T-helper 9 cell (primary cell): ENCODE results near the gene EML5.

Experiments
- DNase-seq: peaks from one replicate; pipeline ENCODE4 v3.0.0-alpha.2; 2020

The EML5 gene

DNA sequence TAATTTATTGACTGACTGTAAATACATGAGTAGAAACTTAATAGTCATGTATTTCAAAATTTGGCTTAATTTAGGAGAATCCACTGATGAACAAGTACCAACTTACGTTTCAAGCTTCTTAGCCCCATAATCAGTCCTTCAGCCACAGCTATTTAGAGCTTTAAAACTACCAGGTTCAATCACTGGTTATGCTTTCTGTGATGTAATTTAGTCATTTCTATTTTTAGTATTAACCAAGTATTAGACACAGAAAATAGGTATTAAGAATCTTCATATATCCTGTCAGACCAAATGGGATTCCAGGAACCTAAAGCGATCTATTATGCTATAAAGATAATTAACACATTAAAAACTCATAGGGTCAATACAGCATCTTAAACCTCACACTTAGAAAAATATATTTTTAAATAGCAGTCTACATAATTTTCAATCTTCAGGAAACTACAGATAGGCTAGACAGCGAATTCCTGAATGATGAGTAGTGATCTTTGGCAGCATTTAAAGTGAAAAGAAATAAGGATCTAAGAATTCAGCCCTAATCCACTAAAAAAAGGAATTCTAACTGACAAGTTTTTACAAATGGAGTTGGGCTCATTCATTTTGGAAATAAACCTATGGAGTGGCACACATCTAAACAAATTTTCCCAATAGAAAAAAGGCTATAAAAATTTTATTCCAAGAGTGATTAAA, 178.4 kb downstream of the EML5 start:
- no peak for DNase-seq

DNA sequence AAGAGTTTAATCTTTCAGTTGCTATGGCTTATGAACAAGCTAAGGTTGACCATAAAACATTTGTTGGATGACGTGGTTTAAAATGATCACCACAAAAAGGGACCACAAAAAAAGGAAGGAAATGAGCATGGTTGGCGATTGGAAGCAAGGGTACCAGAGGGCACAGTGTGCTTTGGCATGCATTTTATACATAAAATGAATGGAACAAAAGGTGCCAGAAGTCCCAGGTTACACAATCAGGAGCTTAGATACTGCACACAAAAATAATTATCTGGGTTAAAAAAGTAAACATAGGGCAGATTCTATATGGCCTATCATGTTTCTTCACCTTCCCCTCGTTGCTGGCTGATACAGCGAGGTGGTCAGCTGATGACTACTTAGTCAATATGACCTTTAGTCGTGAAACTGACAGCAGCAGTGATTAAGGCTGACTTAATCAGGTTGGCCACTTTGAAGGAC, 179.2 kb downstream of the EML5 start:
- no peak for DNase-seq

DNA sequence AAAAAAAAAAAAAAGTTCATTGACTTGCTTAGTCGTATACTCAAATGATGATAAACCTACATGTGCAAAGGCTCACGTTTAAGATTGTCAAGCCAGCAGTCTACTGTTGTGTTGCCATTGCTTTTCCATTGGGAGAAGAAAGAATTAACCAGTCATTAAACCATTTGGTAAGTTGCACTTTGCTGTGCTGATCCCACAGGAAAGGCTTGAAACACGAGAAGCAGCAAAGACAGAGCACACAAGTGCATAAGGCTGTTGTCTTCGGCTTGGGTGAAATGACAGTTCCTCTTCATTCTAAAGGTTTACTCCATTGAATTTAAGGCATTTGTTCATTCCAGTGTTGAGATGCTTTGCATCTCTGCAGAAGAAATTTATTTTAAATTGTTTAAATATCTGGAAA, 179.8 kb downstream of the EML5 start:
- DNase-seq = no peak

DNA sequence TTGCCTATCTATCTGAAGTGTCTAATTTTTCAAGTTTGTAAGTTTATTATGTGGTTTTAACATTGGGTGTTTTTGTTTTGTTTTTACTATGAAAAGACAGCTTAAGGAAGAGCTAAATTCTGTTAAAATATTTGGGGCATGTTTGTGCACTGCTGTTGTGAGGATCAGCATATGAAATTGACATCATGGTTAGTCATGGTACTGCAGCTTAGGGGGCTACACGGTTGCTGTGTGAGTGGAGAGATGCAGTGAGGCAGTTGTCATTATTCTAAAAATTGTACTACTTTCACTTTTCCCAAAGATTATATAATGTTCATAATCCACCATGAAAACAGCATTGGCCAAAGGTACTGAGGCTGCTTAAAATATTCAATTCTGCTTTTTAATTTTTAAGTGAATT, 180.9 kb downstream of the EML5 start:
- DNase-seq = no peak

DNA sequence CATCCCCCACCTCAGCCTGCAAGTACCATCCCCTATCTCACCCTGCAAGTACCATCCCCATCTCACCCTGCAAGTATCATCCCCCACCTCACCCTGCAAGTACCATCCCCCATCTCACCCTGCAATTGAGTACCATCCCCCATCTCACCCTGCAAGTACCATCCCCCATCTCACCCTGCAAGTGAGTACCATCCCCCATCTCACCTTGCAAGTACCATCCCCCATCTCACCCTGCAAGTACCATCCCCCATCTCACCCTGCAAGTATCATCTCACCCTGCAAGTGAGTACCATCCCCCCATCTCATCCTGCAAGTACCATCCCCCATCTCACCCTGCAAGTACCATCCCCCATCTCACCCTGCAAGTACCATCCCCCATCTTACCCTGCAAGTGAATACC, 184.9 kb downstream of the EML5 start:
- DNase-seq = no peak

DNA sequence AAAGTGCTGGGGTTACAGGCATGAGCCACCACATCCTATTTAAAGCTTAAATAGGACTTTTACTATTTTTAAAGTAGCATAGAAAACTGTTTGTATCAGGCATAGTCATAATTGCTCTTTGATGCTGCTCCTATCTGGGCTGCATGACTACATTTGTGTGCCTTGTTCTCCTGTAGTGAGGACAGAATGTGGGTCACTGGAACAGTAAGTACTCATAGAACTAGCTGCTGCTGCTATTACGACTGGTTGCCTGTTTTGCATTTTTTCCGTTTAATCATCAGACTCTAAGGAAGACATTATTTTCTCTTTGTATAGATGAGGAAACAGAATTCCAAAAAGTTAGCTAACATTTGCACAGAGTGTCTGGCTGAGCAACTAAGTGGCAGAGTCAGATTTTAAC, 187.2 kb downstream of the EML5 start:
- DNase-seq = no peak

DNA sequence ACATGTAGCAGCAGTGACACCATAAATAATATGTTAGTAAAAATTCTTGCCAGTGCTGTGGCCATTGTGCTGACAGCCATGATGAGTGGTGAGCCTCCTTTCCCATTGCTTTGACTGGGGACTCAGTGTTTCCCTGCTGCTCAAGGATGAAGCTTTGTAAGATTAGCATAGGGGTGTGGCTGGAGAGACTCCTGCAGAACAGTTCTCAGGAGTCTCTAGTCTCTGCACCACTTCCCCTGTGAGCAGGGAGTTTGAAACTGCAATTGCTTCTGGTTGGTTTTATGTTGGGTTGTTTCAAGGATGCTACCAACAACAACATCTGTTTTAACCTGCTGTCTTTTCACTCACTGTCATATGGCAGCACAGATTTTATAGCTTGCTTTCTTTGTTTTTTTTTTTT, 188.5 kb downstream of the EML5 start:
- DNase-seq = no peak

DNA sequence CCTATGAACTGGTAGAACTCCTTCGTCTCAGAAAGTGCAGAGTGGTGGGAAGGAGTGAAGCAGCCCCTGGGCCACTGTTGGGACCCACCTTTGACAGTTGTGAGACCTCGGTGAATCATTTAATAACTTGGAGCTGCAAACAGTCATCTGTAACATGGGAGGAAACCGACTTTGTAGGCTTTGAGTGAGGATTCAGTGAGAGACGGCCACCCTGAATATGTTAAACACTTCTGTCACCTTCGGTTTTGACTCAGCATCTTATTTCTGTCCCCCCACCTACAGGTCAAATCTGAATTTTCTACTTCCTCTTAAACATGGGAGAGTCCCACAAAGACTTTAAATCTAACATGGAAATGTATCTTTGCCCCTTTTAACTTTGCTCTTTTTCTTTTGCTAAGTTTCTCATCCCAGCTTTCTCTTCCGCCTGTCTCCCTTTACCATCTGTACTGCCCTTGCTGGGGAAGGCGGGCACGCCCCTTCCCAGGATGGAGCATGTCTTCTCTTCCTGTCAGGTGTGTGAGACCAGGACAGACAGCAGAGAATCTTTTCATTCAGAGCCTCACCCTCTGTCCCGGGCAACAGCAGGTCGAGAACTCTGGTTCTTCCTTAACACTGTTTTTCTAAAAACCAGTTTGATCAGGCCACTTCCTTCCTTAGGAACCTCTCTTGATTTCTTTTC, 192.9 kb downstream of the EML5 start:
- DNase-seq = no peak

DNA sequence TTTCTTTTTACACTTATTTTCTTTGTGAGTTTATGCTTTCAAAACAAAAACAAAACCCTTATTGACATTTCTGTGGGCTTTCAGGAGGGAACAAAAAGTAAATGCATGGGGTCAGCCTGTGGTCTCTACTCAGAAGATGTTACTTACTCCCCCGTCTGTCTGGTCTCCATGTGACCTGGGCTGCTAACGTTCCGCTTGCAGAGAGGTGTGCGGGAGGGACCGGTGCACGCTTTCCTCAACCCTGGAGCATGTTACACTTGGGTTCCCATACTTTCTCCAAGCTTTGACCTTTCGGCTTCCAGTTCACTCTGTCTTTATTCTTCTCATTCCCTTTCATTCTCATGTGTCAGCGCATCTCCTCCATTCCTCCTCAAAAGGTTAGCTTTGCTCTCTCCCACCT, 193.4 kb downstream of the EML5 start:
- no peak for DNase-seq

DNA sequence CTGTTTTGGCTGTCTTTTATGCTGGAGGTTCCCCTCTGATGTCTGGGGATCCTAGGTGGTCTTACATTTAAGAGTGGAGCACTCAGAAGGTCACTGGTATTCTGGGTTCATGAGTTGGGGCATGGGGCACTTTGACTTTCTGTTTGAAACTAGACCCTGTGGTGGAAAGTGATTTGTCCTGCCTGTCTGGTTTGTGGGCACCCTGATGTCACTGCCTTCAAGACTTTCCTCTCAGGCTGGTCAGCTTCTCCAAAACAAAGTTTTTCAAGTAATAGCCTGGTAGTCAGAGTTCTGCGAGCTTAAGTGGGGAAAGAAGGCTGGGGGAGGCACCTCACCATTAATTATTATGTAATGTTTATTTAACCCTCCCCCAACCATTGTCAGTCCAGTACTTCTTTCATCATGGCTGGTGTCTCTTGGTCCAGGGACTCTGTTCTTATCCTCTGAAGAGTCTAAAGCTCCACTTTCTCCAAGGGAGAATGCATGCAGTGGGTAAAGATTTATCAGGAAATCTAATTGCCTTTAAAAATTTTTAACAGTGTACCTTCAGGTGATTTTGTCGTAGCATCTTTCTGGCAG, 194.6 kb downstream of the EML5 start:
- DNase-seq = no peak

DNA sequence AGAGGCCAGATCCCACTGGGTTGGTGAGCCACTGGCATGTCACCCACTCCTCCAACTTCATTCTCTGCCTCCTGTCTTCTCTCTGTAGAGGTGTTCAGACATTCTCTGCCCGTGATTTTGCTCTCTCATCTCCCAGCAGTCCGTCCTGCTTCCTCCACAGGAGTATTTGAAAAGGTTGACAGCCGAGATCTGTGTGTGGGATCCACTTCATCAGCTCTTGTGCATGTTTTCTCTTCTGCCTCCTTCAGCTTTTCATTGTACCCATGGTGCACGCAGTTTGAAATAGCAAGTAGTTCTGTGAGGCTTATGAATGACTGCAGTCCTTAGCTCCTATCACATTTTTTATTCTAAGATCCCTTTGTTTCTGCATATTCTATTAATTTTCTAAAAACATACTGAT, 195.2 kb downstream of the EML5 start:
- no peak for DNase-seq

DNA sequence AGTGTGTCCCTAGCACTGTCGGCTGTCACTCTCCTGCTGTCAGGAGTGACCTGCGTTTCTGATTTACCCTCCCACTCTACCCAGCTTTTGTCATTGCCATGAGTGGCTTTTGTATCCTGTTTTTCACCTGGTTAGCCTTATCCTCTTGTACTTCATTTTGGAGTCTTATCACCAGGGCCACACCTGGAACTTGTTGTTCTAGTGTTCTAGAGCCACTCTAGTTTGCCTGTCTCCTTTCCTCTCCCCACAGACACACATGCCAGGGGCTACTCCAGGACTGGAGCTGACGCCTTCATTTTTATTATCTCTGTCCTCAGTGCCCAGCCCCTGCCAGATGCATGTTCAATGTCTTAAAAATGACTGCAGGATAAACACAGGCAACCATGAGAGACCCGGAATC, 195.7 kb downstream of the EML5 start:
- no peak for DNase-seq

DNA sequence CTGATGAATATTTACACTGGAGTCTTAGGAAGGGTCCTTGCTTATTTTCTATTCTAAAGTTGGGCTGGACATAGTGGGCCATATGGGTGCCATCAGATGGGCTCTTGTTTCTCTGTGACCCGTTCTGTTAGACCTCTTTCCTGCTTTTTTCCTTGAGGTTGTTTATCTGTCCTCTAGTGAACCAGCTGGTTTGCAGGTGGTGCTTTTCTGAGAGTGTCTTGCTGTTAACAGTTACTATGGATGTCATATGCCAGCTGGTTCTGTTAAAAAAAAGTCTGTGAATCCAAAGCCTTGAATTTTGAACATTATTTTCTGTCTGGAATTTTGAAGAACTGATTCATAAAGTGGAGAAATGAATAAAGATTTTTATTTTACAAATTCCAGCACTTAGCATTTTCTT, 200.7 kb downstream of the EML5 start:
- no peak for DNase-seq

DNA sequence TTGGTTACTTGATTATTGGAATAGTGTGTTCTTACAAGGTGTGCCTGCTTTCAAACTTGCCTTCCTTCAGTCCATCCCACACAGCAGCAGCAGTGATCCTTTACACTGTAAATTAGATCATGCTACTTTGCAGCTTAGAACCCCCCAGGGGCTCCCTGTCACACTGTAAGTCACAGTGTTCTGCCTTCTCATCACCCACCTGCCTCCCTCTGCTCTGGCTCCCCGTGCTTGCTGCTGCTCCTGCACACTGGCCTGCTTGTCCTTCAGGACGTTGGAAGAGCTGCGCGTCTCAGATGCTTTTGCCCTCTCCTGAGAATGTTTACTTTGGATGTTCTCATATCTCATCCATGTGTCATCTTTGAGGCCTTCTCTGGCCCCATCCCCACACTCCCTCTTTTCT, 202.6 kb downstream of the EML5 start:
- DNase-seq = no peak

DNA sequence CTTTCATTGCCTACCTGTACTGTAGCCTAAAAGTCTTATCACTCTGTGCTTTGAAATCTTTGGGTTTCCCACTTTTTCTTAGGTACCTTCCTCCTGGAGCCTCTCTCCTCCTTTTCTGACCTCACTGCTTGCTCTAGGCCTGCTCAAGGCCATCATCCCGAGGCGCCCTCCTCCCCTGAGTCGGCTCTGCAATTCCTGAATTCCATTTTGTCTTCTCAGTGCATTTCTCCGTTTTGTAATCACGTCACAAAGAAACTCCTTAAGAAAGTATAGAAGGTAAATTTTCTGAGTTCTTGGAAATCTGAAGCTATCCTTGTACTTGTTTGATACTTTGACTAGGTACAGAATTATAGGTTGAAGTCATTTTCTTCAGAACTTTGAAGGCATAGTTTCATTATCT, 204.7 kb downstream of the EML5 start:
- no peak for DNase-seq

DNA sequence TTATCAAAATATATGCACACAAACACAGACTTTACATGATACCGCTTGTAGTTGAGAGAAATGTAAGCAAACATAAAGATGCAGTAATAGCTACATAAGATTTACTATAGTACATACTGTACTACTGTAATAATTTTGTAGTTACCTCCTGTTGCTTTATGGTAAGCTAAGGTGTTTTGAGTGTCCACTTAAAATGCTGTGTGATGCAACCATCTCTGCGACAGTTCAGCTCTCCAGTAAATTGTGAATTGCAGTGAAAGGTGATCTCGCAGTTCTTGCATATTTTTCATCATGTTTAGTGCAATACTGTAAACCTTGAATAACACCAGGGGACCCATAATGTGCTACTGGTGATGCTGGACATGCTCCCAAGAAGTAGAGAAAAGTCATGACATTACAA, 208.3 kb downstream of the EML5 start:
- DNase-seq = no peak

DNA sequence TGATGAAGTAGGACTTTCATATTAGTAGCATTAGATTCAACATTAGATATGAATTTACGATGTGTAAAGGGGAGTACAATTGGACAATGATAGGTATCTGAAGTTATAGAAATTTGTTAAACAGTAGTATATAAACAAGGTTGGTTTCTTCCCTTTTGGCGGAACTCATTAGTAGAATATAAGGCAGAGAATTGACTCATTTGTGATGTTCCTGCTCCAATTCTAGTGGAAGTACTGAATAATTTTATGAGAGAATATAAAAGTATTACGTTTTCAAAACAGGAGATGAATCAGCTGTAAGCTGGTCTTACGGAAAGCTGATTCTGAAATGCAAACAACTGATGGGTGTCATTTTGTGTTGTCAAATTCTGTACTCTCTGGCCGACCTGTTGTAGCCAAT, 216.5 kb downstream of the EML5 start:
- DNase-seq = no peak

DNA sequence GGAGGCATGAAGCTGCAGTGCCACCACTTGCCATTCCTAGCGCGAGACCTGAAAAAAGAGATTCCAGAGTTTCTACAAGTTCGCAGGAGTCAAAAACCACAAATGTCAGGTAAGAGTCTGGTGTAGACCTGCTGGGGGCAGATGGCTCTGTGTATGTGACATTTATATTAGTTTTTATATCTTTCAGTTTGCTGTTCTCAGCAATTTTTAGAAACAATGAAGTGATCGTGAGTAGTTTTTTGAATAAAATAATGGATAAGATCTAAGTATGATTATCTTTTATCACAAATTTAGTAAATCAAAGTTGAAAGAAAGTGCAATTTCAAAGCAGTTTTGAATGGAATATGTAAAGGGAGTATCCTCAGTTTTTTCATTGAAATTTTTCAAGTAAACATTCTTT, 220.6 kb downstream of the EML5 start:
- DNase-seq = no peak

DNA sequence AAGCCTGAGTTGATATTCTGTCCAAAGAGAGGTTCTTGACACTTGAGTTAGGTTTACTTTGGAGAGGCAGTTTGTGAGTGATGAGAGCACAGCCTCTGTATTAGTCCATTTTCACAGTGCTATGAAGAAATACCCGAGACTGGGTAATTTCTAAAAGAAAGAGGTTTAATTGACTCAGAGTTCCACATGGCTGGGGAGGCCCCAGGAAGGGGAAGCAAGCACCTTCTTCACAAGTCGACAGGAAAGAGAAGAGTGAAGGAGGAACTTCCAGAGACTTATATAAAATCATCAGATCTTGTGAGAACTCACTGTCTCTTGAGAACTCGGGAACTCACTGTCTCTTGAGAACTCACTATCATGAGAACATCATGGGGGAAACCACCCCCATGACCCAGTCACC, 224.6 kb downstream of the EML5 start:
- no peak for DNase-seq

DNA sequence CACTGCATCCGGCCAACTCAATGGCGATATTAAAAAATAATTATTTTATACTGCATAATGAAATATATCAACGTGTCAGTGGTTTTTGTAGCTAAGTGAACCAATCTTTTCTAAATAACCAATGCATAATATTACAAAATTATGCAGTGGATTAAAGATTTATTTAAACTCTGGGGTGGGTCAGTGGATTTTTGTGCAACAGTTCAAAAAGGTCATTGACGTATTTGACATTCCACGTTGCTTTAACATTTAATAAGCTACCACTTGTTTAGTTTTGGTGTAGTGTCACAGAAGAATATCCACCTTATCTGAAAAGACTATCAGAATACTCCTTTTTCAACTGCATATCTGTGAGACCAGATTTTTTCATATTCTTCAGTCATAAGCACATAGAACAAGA, 227.3 kb downstream of the EML5 start:
- DNase-seq = no peak

DNA sequence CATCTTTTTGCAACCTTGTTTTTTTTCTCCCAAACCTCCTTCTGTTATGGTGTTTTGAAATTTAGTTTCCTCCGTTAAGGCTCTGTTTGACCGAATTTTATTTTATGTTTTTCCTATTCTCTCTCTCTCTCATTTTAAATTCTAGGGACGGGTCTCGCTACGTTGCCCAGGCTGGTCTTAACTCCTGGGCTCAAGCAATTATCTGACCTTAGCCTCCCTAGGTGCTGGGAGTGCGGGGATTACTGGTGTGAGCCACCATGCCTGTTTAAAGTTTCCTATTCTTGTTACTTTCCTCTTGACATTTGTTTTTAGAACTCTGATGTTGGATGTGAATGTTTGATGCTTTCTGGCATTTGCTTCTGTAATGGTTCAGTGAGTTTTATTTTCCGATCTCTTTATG, 228.9 kb downstream of the EML5 start:
- DNase-seq = no peak

DNA sequence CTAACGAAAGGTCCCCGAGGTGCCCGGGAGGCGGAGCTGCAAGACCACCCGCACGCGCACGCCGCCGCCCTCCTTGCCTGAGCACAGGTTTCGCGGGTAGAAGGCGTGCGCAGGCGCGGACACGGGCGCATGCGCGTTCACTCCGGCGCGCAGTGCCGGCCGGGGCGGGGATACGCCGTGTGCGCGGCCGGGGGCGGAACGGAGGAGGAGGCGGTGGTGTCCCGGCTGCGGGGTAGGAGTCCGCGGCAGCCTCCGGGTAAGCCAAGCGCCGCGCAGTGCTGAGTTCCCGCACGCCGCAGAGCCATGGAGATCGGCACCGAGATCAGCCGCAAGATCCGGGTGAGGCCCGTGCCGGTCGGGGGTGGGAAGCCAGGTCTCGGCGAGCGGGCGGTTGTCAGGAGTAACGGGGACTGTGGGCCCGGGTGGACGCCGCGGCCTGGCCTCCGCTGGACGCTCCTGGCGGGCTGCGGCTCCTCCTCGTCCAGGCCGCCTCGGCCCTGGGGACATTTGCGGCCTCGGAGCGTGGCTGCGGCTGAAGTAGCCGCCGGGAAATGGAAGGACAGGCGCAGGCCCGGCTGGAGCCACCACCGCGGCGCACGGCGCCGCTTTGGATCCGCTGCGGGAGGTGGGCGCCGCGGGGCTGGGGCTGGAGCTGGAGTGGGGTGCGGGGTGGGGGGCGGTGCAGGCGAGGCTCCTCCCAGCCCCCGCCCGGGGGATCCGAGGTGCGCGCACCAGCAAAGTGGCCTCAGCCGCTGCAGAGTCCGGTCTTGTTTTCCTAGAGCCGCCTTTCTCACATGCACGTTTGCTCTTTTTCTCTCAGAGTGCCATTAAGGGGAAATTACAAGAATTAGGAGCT, 229.7 kb downstream of the EML5 start, which contains the start of gene ZC3H14:
Gene ZC3H14, plus strand, starts transcription at position 207 of the 856 bp plus-strand sequence. Its CDS starts 97 bp downstream, at position 304.
- peak; percentile 77 for DNase-seq

DNA sequence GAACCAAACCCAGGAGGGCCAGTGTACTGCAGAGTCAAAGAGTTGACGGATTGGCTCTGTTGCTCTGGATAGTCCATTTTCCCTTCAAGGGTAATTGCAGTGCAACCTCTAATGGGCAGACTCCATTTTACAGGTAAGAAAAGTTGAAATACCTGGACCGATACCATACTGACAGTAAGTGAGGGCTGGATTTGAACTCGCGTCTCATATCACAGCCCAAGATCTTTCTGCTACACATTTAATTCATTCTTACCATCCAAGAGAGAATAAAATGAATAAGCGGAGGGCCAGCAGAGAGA, 230.3 kb downstream of the EML5 start:
- no peak for DNase-seq
